Measurements from ENCODE around the gene PRICKLE3. TPM values are rescaled to one million over a fixed set of nuclear protein-coding genes. Genes with fewer than 3 reads are reported as not detected.

The PRICKLE3 gene, protein sequence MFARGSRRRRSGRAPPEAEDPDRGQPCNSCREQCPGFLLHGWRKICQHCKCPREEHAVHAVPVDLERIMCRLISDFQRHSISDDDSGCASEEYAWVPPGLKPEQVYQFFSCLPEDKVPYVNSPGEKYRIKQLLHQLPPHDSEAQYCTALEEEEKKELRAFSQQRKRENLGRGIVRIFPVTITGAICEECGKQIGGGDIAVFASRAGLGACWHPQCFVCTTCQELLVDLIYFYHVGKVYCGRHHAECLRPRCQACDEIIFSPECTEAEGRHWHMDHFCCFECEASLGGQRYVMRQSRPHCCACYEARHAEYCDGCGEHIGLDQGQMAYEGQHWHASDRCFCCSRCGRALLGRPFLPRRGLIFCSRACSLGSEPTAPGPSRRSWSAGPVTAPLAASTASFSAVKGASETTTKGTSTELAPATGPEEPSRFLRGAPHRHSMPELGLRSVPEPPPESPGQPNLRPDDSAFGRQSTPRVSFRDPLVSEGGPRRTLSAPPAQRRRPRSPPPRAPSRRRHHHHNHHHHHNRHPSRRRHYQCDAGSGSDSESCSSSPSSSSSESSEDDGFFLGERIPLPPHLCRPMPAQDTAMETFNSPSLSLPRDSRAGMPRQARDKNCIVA
- 18.6 and 18.9 TPM in 2 replicates for total RNA-seq

DNA sequence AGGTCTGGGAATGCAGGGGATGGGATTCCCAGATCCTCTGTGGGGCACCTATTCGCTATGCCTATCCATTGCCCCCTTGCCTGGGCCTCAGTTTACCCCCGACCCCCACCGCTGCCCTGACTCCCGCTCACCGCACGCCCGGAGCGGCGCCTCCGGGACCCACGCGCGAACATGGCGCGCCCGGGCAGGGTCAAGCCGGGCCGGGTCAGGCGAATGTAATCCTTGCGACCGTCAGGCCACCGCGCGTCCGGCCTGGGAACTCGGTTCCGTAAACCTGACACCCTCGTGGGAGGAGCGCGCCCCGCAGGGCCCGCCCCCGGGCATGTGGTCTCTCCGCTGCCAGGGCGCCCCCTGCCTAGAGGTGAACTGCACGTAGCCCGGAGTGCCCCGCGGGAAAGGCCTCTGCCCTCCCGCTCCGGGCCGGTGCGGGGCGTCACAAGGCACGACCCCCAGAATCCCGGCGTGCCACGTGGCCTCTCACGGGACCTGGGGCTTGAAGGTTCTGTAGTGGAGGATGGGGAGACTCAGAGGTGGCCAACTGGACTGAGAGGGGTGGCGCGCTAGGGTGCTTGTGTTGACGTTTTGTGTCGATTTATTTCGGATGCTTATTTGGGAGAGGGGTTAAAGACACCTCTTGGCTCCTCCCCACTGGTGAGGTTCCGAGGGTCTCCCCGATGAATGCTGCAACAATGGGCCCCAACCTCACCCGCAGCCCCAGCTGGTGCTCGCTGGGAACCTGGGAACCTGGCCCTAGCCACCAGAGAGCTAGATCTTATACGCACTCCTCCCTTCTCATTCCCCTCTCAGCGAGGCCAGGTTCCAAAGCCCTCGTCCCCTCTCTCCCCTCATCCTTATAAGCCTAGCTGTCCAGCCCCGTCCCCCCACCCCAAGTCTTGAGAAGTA, at the start of gene PRICKLE3:
Gene PRICKLE3, minus strand, starts transcription at position 249 of the 903 bp plus-strand sequence. Its CDS starts 76 bp downstream, at position 173.
- intact Hi-C loops (cut with micrococcal nuclease), result loop anchor here (1.0 kb wide), 2 partner anchors 14 to 63 kb away; partner anchors contain the start of gene GPKOW

- intact Hi-C loops (cut with micrococcal nuclease), result loop anchor here (2.0 to 5.0 kb wide), 2 partner anchors 62 to 75 kb away; partner anchors contain the start of gene PLP2
Measured at GRCh38 chrX:49233887-49234555, 47.8 kb upstream of the PRICKLE3 start.

DNA sequence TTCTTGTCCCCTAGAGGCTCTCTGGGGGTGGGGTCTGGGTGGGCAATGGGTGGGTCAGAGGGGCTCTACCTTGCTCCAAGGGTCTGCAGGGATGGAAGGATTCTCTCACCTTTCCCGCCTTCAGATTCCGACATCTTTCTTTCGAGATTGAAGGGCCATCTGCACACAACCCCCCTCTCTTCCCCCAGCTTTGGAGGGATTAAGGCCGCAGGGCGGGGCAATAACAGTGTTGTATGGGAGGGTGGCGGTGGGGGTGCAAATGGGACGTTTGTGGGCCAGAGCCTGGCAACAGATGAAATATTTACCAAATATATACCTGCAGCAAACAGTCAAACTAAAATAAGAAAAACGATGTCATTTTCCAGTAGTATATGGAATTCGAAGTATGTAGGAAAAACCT, 47.0 kb upstream of the PRICKLE3 start, which contains the start of gene CACNA1F:
Gene CACNA1F, minus strand, starts transcription at position 165 of the 400 bp plus-strand sequence. Its CDS starts 31 bp downstream, at position 134.
- intact Hi-C loops (cut with micrococcal nuclease), result loop anchor here (5.0 kb wide), 1 partner anchor 61 kb away; the partner anchor contains the start of gene PLP2

DNA sequence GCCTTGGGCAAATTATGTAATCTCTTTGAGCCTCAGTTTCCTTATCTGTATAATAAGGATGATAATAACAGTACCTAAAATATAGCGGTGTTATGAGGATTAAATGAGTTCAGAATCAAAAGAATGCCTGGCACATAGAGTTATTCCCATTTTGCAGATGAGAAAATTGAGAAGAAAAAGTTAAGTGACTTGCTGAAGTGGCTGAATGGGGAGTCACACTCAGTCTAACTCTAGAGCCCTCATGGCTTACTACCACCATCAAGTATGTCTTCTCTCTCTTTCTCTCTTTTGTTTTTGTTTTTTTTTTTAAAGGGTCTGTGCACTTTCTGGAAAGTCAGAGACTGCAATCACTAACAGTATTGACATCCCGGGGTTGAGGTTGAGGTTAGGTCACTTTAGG, 46.4 kb upstream of the PRICKLE3 start:
- intact Hi-C loops (cut with micrococcal nuclease), result loop anchor here (5.0 kb wide), 1 partner anchor 60 kb away; the partner anchor contains the start of gene PLP2

DNA sequence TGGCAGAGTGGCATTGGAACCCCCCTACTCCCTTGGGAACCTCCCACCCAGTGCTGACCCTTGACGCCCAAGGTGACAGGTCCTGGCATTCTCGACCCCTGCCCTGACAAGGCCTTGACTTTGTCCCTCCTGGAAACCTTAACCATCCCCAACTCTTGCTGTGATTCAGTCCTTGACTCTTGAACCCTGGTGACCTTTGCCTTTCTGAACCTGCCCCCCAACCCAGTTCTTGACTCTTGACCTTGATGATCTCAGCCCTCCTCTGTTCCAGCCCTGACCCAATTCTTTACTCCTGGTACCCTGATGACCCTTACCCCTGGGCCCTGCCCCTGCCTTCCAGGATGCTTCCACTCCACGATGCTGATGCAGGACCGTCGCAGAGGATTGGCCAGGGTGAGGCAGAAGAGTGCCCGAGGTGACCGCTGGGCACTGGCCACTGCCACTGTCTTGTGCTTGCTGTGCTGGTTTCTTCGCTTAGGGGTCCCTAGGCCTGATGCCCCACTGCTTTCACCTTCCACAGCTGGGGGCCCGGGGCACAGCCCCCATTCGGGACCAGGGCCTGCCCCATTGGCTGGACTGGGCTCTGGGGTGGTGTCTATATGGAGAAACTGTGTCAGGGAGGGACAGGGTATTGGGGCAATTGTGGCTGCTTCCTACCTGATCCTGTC, 45.3 kb upstream of the PRICKLE3 start:
- intact Hi-C loops (cut with micrococcal nuclease), result loop anchor here (5.0 kb wide), 1 partner anchor 59 kb away; the partner anchor contains the start of gene PLP2

DNA sequence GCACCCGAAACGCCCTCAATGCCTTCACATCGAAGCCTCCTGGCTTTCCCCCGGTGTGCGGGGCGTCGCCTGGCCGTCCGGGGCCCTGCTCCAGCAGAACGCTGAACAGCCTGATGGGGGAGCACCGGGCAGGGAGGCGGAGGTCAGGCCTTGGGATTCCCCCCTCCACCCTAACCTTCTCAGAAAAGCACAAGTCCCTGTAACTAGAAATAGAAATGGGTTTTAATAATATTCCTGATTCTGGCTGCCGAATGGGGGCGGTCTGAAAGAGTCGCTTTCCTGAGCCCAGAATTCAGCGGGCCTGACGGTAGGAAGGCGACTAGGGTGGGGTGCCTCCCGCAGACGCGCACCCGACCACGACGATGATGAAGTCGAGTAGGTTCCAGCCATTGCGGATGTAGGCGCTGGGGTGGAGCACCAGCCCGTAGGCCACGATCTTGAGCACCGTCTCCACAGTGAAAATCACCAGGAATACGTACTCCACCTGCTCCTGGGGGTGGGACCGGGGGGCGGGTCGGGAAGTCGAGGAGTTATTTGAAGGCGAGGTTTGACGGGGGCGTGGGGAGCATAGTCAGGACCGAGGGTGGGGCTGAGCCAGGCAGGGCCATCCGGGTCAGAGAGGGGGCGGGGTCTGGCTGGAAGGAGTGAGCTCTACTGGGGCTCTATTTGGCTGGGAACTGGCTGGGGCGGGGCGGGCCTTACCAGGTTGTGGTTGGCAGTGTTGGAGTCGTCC, 44.5 kb upstream of the PRICKLE3 start:
- intact Hi-C loops (cut with micrococcal nuclease), result loop anchor here (1.0 to 5.0 kb wide), 3 partner anchors 30 to 58 kb away; partner anchors contain the start of genes PLP2, PPP1R3F and SYP

- intact Hi-C loops (cut with micrococcal nuclease), result no loop called here
Measured at GRCh38 chrX:49228185-49228584, 42.0 kb upstream of the PRICKLE3 start.

DNA sequence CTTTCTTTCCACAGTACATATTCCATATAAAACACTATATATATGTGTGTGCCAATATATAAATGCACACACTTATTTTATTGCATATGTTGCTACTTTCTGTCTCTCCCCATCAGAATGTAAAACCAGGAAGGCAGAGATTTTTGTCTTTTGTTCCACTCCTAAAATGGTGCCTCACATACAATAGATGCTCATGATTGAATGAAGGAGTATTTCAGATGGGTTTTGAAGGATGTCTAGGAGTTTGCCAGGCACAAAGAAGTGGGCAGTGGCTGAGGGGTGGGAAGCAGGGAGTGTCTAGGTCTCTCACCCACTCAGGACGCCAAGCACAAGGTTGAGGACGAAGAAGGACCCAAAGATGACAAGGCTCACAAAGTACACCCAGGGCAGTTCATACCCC, 41.6 kb upstream of the PRICKLE3 start:
- intact Hi-C loops (cut with micrococcal nuclease), result no loop called here

GRCh38 chrX:49226946-49227345, 40.8 kb upstream of the PRICKLE3 start:
- intact Hi-C loops (cut with micrococcal nuclease), result no loop called here

DNA sequence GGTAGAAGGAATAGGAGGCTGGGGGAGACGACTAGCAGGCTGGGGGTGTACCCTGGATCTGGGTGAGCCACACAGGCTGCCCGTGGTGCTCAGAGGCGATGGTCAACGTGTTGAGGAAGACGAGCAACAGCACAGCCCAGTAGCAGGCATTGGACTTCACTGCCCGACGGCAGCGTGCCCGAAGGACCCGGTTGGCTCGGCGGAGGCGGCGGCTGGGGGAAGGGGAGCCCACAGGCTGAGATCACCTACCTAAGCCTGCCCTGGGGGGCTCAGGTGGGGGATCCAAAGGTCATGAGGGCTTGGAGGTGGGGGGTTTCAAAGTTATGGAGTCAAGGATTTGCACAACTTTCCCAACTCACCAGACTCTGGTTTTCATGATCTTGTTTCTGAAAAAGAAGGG, 39.7 kb upstream of the PRICKLE3 start:
- intact Hi-C loops (cut with micrococcal nuclease), result no loop called here

DNA sequence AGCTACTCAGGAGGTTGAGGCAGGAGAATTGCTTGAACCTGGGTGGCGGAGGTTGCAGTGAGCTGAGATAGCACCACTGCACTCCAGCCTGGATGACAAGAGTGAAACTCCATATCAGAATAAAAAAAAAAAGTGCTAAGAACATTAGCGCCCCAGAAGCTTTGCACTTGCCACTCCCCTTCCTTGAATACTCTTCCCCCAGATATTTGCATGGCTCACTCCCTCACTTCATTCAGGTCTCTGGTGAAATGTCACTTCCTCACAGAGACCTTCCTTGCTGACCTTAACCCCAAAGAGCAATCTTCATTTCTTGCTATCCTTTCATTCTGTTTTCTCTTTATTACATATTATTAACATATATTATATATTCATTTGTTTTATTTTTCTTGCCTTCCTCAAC, 35.7 kb upstream of the PRICKLE3 start:
- intact Hi-C loops (cut with micrococcal nuclease), result no loop called here

- intact Hi-C loops (cut with micrococcal nuclease), result no loop called here
Measured at GRCh38 chrX:49220100-49220499, 33.9 kb upstream of the PRICKLE3 start.

- intact Hi-C loops (cut with micrococcal nuclease), result no loop called here
Measured at GRCh38 chrX:49214996-49215526, 28.9 kb upstream of the PRICKLE3 start.

GRCh38 chrX:49214416-49214815, 28.2 kb upstream of the PRICKLE3 start:
- intact Hi-C loops (cut with micrococcal nuclease), result no loop called here

GRCh38 chrX:49212861-49213260, 26.7 kb upstream of the PRICKLE3 start:
- intact Hi-C loops (cut with micrococcal nuclease), result no loop called here

DNA sequence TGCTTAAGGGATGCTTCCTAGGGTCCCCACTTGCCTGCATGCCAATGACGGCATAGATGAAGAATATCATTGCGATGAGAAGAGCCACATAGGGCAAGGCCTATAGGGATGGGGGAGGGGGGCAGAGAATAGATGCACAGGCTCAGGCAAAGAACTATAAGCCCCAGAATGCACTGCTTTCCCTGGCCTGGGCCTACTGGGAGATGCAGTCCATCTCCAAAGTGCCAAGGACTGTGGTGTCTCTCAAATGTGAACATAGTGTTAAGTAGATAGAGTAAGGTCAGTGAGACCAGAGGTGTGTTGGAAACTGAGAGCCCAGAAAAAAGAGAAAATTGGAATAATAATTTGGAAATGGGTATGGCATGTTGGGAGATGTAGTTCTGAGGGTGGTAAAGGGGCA, 26.0 kb upstream of the PRICKLE3 start:
- intact Hi-C loops (cut with micrococcal nuclease), result no loop called here

GRCh38 chrX:49211074-49211473, 24.9 kb upstream of the PRICKLE3 start:
- intact Hi-C loops (cut with micrococcal nuclease), result no loop called here

DNA sequence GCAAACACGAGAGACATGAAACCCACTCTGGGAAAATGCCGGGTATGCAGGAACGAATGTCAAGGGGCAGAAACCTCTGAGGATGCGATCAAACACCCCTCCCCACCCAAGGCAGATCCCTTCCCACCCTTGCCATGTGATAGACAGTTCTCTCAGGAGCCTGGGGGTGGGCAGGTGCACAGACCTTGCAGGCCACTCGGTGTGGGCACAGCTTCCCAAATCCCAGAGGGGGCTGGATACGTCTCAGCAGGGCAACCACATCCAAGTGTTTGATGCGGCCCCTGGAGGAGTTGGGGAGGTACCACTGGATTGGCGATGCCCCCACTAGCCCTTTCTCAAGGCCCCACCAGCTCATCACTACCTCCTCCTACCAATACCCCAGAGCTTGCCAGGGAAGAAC, 24.2 kb upstream of the PRICKLE3 start:
- intact Hi-C loops (cut with micrococcal nuclease), result no loop called here

Measured in T-helper 1 cell treated with Interleukin-12 subunit alpha and Interleukin-12 subunit beta and Interleukin-4 antibody, amounts not matched to agents 30 ng/mL and 1 ng/mL, for 36 hours (primary cell).